Bone marrow (tissue), 2 donors: ENCODE data around the gene SLC2A8.

Experiments used
- DNase-seq, 2 donors: peaks; one replicate each; lab custom pipeline; 2025; lab: John Stamatoyannopoulos, UW

The SLC2A8 gene, protein sequence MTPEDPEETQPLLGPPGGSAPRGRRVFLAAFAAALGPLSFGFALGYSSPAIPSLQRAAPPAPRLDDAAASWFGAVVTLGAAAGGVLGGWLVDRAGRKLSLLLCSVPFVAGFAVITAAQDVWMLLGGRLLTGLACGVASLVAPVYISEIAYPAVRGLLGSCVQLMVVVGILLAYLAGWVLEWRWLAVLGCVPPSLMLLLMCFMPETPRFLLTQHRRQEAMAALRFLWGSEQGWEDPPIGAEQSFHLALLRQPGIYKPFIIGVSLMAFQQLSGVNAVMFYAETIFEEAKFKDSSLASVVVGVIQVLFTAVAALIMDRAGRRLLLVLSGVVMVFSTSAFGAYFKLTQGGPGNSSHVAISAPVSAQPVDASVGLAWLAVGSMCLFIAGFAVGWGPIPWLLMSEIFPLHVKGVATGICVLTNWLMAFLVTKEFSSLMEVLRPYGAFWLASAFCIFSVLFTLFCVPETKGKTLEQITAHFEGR

GRCh38 chr9:127396808-127397645 lies at the start of gene SLC2A8:
Gene SLC2A8 (plus strand): TSS chr9:127397169. CDS start chr9:127397231, 62 bp downstream.
- DNase-seq = peak; percentile 64 to 95

DNA sequence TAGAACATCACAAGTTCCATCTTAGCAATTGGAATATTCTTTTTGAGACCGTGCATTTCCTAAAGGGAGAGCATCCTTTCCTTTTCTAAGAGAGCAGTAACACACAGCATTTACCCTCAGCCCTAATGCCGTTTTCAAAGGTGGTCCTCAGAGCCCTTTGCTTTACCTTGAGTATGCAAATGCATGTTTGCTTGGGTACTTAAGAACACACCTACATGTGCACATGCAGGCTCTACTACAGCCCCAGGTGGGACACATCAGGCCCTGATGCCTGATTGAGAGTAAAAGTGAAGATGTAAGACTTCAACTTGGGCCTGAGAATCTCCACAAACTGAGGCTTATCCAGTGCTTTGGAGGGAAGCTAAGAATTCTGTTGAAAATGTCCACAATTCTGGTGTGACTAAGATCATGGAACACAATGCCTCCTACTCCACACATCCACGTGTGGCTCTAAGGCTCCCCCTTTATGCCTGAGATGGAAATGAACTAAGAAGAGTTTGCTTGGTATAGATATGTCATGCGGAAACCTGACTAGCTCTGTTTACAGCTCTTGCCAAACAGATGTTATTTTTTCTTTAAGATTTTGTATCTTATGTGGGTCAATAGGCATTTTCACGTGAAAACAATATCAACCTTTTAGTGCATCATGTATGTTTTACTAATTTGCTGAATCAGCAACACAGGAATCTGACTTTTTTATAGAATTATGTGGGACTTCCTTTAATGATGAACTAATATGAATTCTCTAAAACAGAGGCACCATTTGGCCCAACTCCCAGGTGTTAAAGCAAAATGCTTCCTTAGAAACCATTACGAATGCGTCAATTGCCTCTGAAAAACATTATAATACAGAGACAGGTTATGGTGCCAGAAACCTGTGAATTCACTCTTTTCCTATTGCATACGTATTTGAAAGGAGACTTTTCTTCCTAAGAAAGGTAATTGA lies 48.9 kb upstream of the SLC2A8 start:
- no peak for DNase-seq

DNA sequence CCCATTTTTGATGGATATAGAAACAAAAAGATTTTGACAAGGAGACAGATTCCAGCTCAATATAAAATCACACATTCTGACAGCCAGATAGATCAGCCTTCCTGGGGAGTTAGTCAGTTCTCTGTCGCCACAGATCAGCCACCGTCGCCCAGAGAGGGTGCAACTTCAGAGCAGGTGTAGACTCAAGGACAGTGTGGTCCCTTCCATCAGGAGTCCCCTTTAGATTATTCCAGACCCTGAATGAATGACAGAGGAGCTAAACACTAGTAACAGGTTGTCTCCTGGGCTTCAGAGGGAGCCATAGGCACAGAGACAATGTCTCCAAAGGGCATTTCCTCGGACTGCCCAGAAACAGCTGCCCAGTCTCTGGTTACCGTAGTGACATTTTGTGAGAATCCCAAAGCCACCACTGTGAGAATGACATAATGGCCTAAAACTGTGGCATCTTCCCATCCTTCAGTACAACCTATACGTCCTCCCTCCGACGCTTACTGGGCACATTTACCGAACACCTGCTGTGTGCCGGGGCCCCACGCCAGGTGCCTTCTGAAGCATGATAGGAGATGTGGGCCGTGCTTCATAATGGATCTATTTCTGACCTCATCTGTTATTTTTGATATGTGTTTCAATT lies 47.4 kb upstream of the SLC2A8 start:
- no peak for DNase-seq

- DNase-seq = no peak
Observed at GRCh38 chr9:127351182-127352166, 45.5 kb upstream of the SLC2A8 start.

DNA sequence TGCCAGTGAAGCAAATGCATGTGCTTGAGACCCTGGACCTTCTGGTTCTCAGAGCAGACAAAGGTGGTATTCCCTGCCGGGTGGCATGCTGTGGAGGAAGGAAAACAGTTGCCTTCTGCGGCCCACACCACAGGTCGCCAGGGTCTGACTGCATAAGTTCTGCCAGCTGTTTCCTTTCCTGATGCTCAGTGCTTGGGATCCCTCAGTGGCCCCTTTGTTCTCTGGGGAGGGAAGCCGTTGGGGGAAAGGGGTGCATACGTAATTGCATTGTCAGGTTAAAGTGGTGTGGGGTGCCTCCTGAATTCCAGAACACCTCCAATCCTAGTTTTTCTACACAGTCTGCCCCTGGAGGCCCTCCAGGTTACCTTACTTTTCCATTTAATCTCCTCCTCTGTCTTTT lies 43.1 kb upstream of the SLC2A8 start:
- DNase-seq = no peak

DNA sequence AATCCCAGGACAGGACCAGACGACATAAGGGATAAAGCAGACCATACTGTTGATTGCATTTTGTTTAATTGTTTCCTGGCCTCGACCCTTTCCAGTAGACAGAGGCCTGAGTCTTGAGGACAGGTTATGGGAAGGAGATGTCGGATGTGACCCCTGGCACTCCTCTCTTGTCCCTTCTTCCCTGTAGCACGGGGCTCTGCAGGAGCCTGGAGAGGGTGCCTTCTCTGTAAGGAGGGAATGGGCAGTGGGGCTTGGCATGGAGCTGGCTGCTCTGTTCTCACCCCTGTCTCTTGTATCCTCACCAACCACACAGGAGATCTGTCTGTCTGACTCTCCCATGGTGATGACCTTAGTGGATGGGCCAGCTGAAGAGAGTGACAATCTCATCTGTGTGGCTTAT lies 40.1 kb upstream of the SLC2A8 start:
- no peak for DNase-seq

GRCh38 chr9:127358023-127358535 lies 38.9 kb upstream of the SLC2A8 start:
- no peak for DNase-seq

GRCh38 chr9:127358770-127359169 lies 38.2 kb upstream of the SLC2A8 start:
- DNase-seq = no peak

GRCh38 chr9:127360250-127360649 lies 36.7 kb upstream of the SLC2A8 start:
- no peak for DNase-seq

GRCh38 chr9:127360829-127361228 lies 36.1 kb upstream of the SLC2A8 start:
- no peak for DNase-seq

GRCh38 chr9:127361561-127361960 lies 35.4 kb upstream of the SLC2A8 start:
- peak in 1 of 2 donors; percentile 33 for DNase-seq

- no peak for DNase-seq
Observed at GRCh38 chr9:127362829-127363228, 34.1 kb upstream of the SLC2A8 start.

- DNase-seq = no peak
Observed at GRCh38 chr9:127365461-127365860, 31.5 kb upstream of the SLC2A8 start.

- no peak for DNase-seq
Observed at GRCh38 chr9:127366594-127366993, 30.4 kb upstream of the SLC2A8 start.

- no peak for DNase-seq
Observed at GRCh38 chr9:127368852-127369402, 28.0 kb upstream of the SLC2A8 start.

DNA sequence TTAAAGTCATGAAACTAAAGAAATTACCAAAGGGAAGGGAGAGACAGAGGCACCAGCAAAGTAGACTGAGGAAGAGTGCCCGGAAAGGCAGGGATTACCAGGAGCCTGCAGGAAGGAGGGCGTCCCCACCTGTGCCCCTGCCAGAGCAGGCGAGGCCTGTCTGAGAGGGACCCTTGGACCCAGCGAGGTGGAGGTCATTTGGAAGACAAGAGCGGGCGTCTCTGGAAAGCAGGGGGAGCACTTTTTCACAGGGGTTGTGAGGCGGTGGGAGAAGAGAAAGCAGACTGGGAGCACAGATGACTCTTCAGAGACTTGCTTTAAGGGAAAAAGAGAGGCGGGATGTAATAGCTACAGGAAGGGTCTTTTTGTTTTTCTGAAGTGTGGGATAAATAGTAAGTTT lies 27.5 kb upstream of the SLC2A8 start:
- no peak for DNase-seq

- no peak for DNase-seq
Observed at GRCh38 chr9:127370147-127370579, 26.8 kb upstream of the SLC2A8 start.

GRCh38 chr9:127370672-127371648 lies 26.0 kb upstream of the SLC2A8 start:
- no peak for DNase-seq
